HUES48 (cell line): ENCODE measurements around the gene XYLT1.
"Not testable (repeated sequence)": the region's sequence is repeated elsewhere in the genome, so short reads cannot be mapped to it uniquely, and the experiment has no call there.

Experiments
- H3K27ac ChIP-seq: one replicate; pipeline ENCODE4 v1.7.0; 2013; ENCODE audit warnings: low read depth, low read length, inconsistent platforms
- H3K27me3 ChIP-seq: 2 replicates; pipeline ENCODE4 v1.6.1; 2013; ENCODE audit warnings: mild to moderate bottlenecking, low read length; ENCODE audit not compliant: control insufficient read depth, insufficient read depth
- H3K36me3 ChIP-seq: 2 replicates; pipeline ENCODE4 v1.6.1; 2013; ENCODE audit warnings: low read length; ENCODE audit not compliant: control insufficient read depth, insufficient read depth
- H3K4me1 ChIP-seq: 2 replicates; pipeline ENCODE4 v1.6.1; 2013; ENCODE audit warnings: mild to moderate bottlenecking, low read length; ENCODE audit not compliant: control insufficient read depth, insufficient read depth
- H3K4me3 ChIP-seq: 2 replicates; pipeline ENCODE4 v1.5.1; 2013; ENCODE audit warnings: mild to moderate bottlenecking, low read depth, low read length
- H3K9ac ChIP-seq: 2 replicates; pipeline ENCODE4 v1.6.1; 2013; ENCODE audit warnings: mild to moderate bottlenecking, low read depth, low read length, moderate library complexity
- H3K9me3 ChIP-seq: 2 replicates; pipeline ENCODE4 v1.6.1; 2013; ENCODE audit warnings: low read length; ENCODE audit not compliant: control insufficient read depth, insufficient read depth

The XYLT1 gene

GRCh38 chr16:17508303-17508702, 37.5 kb upstream of the XYLT1 start:
- Histone ChIP-seq H3K9ac (no peak overlapping the region), H3K27ac (no peak overlapping the region), H3K36me3 (no peaks in the 10 kb centered on the region), H3K4me1 (no peaks in the 10 kb centered on the region), H3K4me3 (no peak overlapping the region), H3K9me3 (no peaks in the 10 kb centered on the region; the same call in 1 of the 2 replicates), H3K27me3 (no peaks in the 10 kb centered on the region)

GRCh38 chr16:17507516-17507915, 36.8 kb upstream of the XYLT1 start:
- H3K27me3 ChIP-seq, H3K36me3 ChIP-seq, H3K9ac ChIP-seq, H3K4me1 ChIP-seq, H3K9me3 ChIP-seq, H3K4me3 ChIP-seq, H3K27ac ChIP-seq: not testable (repeated sequence)

- H3K4me1 ChIP-seq, H3K4me3 ChIP-seq, H3K27ac ChIP-seq, H3K9ac ChIP-seq, H3K36me3 ChIP-seq, H3K27me3 ChIP-seq, H3K9me3 ChIP-seq: not testable (repeated sequence)
Observed at GRCh38 chr16:17505828-17506227, 35.1 kb upstream of the XYLT1 start.

- Histone ChIP-seq H3K4me1 (no peaks in the 10 kb centered on the region), H3K27me3 (no peaks in the 10 kb centered on the region), H3K27ac (no peak overlapping the region), H3K36me3 (no peaks in the 10 kb centered on the region), H3K9ac (no peak overlapping the region), H3K4me3 (no peak overlapping the region), H3K9me3 (no peaks in the 10 kb centered on the region; the same call in 1 of the 2 replicates)
Observed at GRCh38 chr16:17504050-17504449, 33.3 kb upstream of the XYLT1 start.

GRCh38 chr16:17503331-17503730, 32.6 kb upstream of the XYLT1 start:
- Histone ChIP-seq H3K27me3 (no peaks in the 10 kb centered on the region), H3K9me3 (no peaks in the 10 kb centered on the region; the same call in 1 of the 2 replicates), H3K27ac (no peak overlapping the region), H3K36me3 (no peaks in the 10 kb centered on the region), H3K9ac (no peak overlapping the region), H3K4me1 (no peaks in the 10 kb centered on the region), H3K4me3 (no peak overlapping the region)

GRCh38 chr16:17501321-17501720, 30.6 kb upstream of the XYLT1 start:
- H3K36me3 ChIP-seq: no peaks in the 10 kb centered on the region
- H3K27ac ChIP-seq: no peak overlapping the region
- H3K9me3 ChIP-seq: no peaks in the 10 kb centered on the region
- H3K9ac ChIP-seq: no peak overlapping the region
- no peaks in the 10 kb centered on the region for H3K27me3 ChIP-seq
- no peak overlapping the region for H3K4me3 ChIP-seq
- no peaks in the 10 kb centered on the region for H3K4me1 ChIP-seq

GRCh38 chr16:17499223-17499902, 28.6 kb upstream of the XYLT1 start:
- Histone ChIP-seq H3K4me1 (no peaks in the 10 kb centered on the region), H3K27ac (no peak overlapping the region), H3K9me3 (no peaks in the 10 kb centered on the region), H3K27me3 (no peaks in the 10 kb centered on the region), H3K36me3 (no peaks in the 10 kb centered on the region), H3K4me3 (no peak overlapping the region), H3K9ac (no peak overlapping the region)

GRCh38 chr16:17497648-17498047, 26.9 kb upstream of the XYLT1 start:
- Histone ChIP-seq H3K27ac (no peak overlapping the region), H3K9me3 (no peaks in the 10 kb centered on the region), H3K27me3 (no peaks in the 10 kb centered on the region), H3K9ac (no peak overlapping the region), H3K36me3 (no peaks in the 10 kb centered on the region), H3K4me1 (no peaks in the 10 kb centered on the region), H3K4me3 (no peak overlapping the region)

- no peak overlapping the region for H3K27ac ChIP-seq
- no peaks in the 10 kb centered on the region for H3K4me1 ChIP-seq
- no peak overlapping the region for H3K4me3 ChIP-seq
- H3K9me3 ChIP-seq: no peaks in the 10 kb centered on the region
- H3K36me3 ChIP-seq: no peaks in the 10 kb centered on the region
- no peaks in the 10 kb centered on the region for H3K27me3 ChIP-seq
- H3K9ac ChIP-seq: no peak overlapping the region
Observed at GRCh38 chr16:17496891-17497290, 26.1 kb upstream of the XYLT1 start.

GRCh38 chr16:17493012-17493411, 22.3 kb upstream of the XYLT1 start:
- Histone ChIP-seq H3K9me3 (no peaks in the 10 kb centered on the region), H3K9ac (no peak overlapping the region), H3K27me3 (no peaks in the 10 kb centered on the region), H3K36me3 (no peaks in the 10 kb centered on the region), H3K4me3 (no peak overlapping the region), H3K4me1 (no peaks in the 10 kb centered on the region), H3K27ac (no peak overlapping the region)

- Histone ChIP-seq H3K27me3 (no peaks in the 10 kb centered on the region), H3K36me3 (no peaks in the 10 kb centered on the region), H3K9ac (no peak overlapping the region), H3K27ac (no peak overlapping the region), H3K4me3 (no peak overlapping the region), H3K9me3 (no peaks in the 10 kb centered on the region), H3K4me1 (no peaks in the 10 kb centered on the region)
Observed at GRCh38 chr16:17491140-17491662, 20.4 kb upstream of the XYLT1 start.
